Astrocyte (in vitro differentiated cells and primary cell): Measurements from ENCODE around the gene MYO3B. TPM values are rescaled to one million over a fixed set of nuclear protein-coding genes. Genes with fewer than 3 reads are reported as not detected.

Source experiments
- DNase-seq: peaks from one replicate; pipeline ENCODE4 v3.0.0-alpha.2; 2010; ENCODE audit warnings: low read depth
- FAIRE-seq: peaks from 2 replicates; lab custom pipeline; 2011; peaks lifted over from hg19 to GRCh38; lab: Jason Lieb, UNC
- H2AFZ ChIP-seq: 2 replicates; pipeline ENCODE4 v1.6.0; 2012; ENCODE audit warnings: low read depth, low read length, inconsistent platforms
- H3K27ac ChIP-seq: 2 replicates; pipeline ENCODE4 v1.5.1; 2011; ENCODE audit warnings: low read depth, low read length, inconsistent platforms
- H3K27me3 ChIP-seq: 2 replicates; pipeline ENCODE4 v1.6.0; 2011; ENCODE audit warnings: low read length, inconsistent platforms; ENCODE audit not compliant: insufficient read depth
- H3K36me3 ChIP-seq: 2 replicates; pipeline ENCODE4 v1.5.1; 2011; ENCODE audit warnings: low read length, inconsistent platforms; ENCODE audit not compliant: insufficient read depth
- H3K4me1 ChIP-seq: 2 replicates; pipeline ENCODE4 v1.5.1; 2011; ENCODE audit warnings: low read length, inconsistent platforms; ENCODE audit not compliant: insufficient read depth
- H3K4me2 ChIP-seq: 2 replicates; pipeline ENCODE4 v1.6.0; 2012; ENCODE audit warnings: low read length, inconsistent platforms
- H3K4me3 ChIP-seq: 2 replicates; pipeline ENCODE4 v1.5.1; 2011; ENCODE audit warnings: low read depth, mild to moderate bottlenecking, low read length, inconsistent platforms; ENCODE audit not compliant: insufficient read depth
- H3K79me2 ChIP-seq: 2 replicates; pipeline ENCODE4 v1.6.0; 2012; ENCODE audit warnings: mild to moderate bottlenecking, low read length, inconsistent platforms; ENCODE audit not compliant: insufficient read depth
- H3K9ac ChIP-seq: 2 replicates; pipeline ENCODE4 v1.6.0; 2012; ENCODE audit warnings: mild to moderate bottlenecking, low read length, inconsistent platforms
- H3K9me3 ChIP-seq: 2 replicates; pipeline ENCODE4 v1.5.1; 2012; ENCODE audit warnings: low read depth, mild to moderate bottlenecking, low read length, inconsistent platforms; ENCODE audit not compliant: insufficient read depth
- H4K20me1 ChIP-seq: 2 replicates; pipeline ENCODE4 v1.6.0; 2012; ENCODE audit warnings: low read length, inconsistent platforms; ENCODE audit not compliant: insufficient read depth
- H3K27ac Mint-ChIP-seq: one replicate; pipeline ENCODE4 v1.8.0; 2021; ENCODE audit warnings: mild to moderate bottlenecking, mixed read lengths; ENCODE audit not compliant: unreplicated experiment
- H3K27me3 Mint-ChIP-seq: one replicate; pipeline ENCODE4 v1.8.0; 2021; ENCODE audit warnings: low read depth, mixed read lengths; ENCODE audit not compliant: unreplicated experiment
- H3K36me3 Mint-ChIP-seq: one replicate; pipeline ENCODE4 v1.8.0; 2021; ENCODE audit warnings: low read depth, mixed read lengths; ENCODE audit not compliant: unreplicated experiment
- H3K4me1 Mint-ChIP-seq: one replicate; pipeline ENCODE4 v1.8.0; 2021; ENCODE audit warnings: low read depth, mixed read lengths; ENCODE audit not compliant: unreplicated experiment
- H3K4me3 Mint-ChIP-seq: one replicate; pipeline ENCODE4 v1.8.0; 2021; ENCODE audit warnings: mild to moderate bottlenecking, moderate library complexity, mixed read lengths; ENCODE audit not compliant: unreplicated experiment
- H3K9me3 Mint-ChIP-seq: one replicate; pipeline ENCODE4 v1.8.0; 2021; ENCODE audit warnings: mild to moderate bottlenecking, mixed read lengths; ENCODE audit not compliant: unreplicated experiment
- CTCF ChIP-seq: IDR thresholded peaks from 2 replicates; pipeline ENCODE4 v1.5.1; 2011; ENCODE audit warnings: low read depth, mild to moderate bottlenecking, inconsistent platforms, low read length, moderate library complexity; ENCODE audit not compliant: insufficient read depth
- EZH2 ChIP-seq: IDR thresholded peaks from 2 replicates; pipeline ENCODE4 v1.6.1; 2012; ENCODE audit warnings: mild to moderate bottlenecking, low read length, inconsistent platforms; ENCODE audit not compliant: insufficient read depth
- total RNA-seq: library from RNA; stranded (reverse); gene quantifications from 2 replicates; pipeline ENCODE4 v1.2.1, GENCODE V29; 2021

The MYO3B gene
- total RNA-seq, 1 donor from 2014 or later, result not detected

GRCh38 chr2:170260188-170260587 lies 82.2 kb downstream of the MYO3B start:
- H3K4me2 ChIP-seq, result no peak overlapping the region
- Mint-ChIP-seq H3K4me1 (peaks cover 19% of the 10 kb centered on the region), H3K9me3 (no peaks in the 10 kb centered on the region), H3K27ac (no peak overlapping the region), H3K36me3 (no peaks in the 10 kb centered on the region), H3K4me3 (no peak overlapping the region), H3K27me3 (no peaks in the 10 kb centered on the region)
- H3K79me2 ChIP-seq, result no peaks in the 10 kb centered on the region
- no peak for TF ChIP-seq EZH2
- TF ChIP-seq CTCF, result no peak
- no peak for DNase-seq
- H3K4me1 ChIP-seq, result no peaks in the 10 kb centered on the region
- H3K9me3 ChIP-seq, result no peaks in the 10 kb centered on the region
- H3K27me3 ChIP-seq, result no peaks in the 10 kb centered on the region
- H2AFZ ChIP-seq, result no peak overlapping the region
- no peaks in the 10 kb centered on the region for H4K20me1 ChIP-seq
- H3K9ac ChIP-seq, result no peak overlapping the region
- no peak for FAIRE-seq
- no peak overlapping the region for H3K4me3 ChIP-seq
- H3K27ac ChIP-seq, result no peak overlapping the region
- no peaks in the 10 kb centered on the region for H3K36me3 ChIP-seq

- no peak for FAIRE-seq
- H3K36me3 ChIP-seq, result no peaks in the 10 kb centered on the region
These were observed 83.6 kb downstream of the MYO3B start for GRCh38 chr2:170261566-170261965.

More at GRCh38 chr2:170261566-170261965, 83.6 kb downstream of the MYO3B start:
- Mint-ChIP-seq H3K27me3 (no peaks in the 10 kb centered on the region), H3K4me3 (no peak overlapping the region), H3K27ac (no peak overlapping the region), H3K36me3 (no peaks in the 10 kb centered on the region), H3K4me1 (peaks cover 5% of the 10 kb centered on the region), H3K9me3 (no peaks in the 10 kb centered on the region)
- no peak overlapping the region for H3K4me3 ChIP-seq
- no peaks in the 10 kb centered on the region for H3K9me3 ChIP-seq
- TF ChIP-seq CTCF (no peak), EZH2 (no peak)
- H2AFZ ChIP-seq, result no peak overlapping the region
- no peaks in the 10 kb centered on the region for H3K27me3 ChIP-seq
- H3K4me1 ChIP-seq, result no peaks in the 10 kb centered on the region
- no peak for DNase-seq
- H3K27ac ChIP-seq, result no peak overlapping the region
- H3K9ac ChIP-seq, result no peak overlapping the region
- no peaks in the 10 kb centered on the region for H4K20me1 ChIP-seq
- H3K79me2 ChIP-seq, result no peaks in the 10 kb centered on the region
- no peak overlapping the region for H3K4me2 ChIP-seq
